ENCODE results near the gene NVL.

DNA sequence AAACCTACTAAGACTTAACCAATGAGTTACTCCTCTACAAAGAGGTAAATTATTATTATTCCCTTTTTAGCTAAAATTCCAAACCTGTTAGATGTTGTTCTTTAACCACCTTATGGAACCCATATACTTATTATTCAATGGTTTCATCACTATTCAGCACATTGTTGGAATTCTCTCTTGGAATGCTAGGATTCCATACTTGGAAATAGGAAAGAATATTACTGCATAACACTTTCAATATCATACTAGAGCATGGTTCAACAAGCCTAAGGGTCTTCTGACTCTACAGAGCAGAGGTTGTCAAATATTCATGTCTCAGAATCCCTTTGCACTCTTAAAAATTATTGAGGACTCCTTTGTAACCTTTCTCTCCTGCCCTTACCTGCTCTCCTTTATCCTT lies 77.5 kb downstream of the NVL start:
- TF ChIP-seq, protein P1, sequence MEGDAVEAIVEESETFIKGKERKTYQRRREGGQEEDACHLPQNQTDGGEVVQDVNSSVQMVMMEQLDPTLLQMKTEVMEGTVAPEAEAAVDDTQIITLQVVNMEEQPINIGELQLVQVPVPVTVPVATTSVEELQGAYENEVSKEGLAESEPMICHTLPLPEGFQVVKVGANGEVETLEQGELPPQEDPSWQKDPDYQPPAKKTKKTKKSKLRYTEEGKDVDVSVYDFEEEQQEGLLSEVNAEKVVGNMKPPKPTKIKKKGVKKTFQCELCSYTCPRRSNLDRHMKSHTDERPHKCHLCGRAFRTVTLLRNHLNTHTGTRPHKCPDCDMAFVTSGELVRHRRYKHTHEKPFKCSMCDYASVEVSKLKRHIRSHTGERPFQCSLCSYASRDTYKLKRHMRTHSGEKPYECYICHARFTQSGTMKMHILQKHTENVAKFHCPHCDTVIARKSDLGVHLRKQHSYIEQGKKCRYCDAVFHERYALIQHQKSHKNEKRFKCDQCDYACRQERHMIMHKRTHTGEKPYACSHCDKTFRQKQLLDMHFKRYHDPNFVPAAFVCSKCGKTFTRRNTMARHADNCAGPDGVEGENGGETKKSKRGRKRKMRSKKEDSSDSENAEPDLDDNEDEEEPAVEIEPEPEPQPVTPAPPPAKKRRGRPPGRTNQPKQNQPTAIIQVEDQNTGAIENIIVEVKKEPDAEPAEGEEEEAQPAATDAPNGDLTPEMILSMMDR (conservative IDR thresholded peaks at IDR 0.05 in 1 of 2, IDR thresholded peaks at IDR 0.05 in 1 of 2; ENCODE audit: extremely low read depth in 1 of 2, insufficient read depth in 1 of 2, low read depth in 1 of 2, low read length in 2 of 2) = no peak
- no peak for TF ChIP-seq EZH2 (IDR thresholded peaks at IDR 0.05; ENCODE audit: borderline replicate concordance, low read length)

Measured in mammary epithelial cell (primary cell).